Right atrium auricular region (tissue), 2 donors: ENCODE results near the gene RNF144A. TPM values are rescaled to one million over a fixed set of nuclear protein-coding genes. Genes with fewer than 3 reads are reported as not detected.

Experiments used
- DNase-seq: peaks from one replicate; pipeline ENCODE4 v3.0.0-alpha.2; 2019; ENCODE audit warnings: low spot score
- H3K27ac ChIP-seq, 2 donors: fragments of 200-600 bp; sonication (generic); 1 replicate in 1 of 2; 2 replicates in 1 of 2; pipeline ENCODE4 v1.5.1; 2016 to 2019
- H3K27me3 ChIP-seq, 2 donors: fragments of 200-600 bp; sonication (generic); one replicate each; pipeline versions ENCODE4 v1.5.1 to v1.6.0; 2017 to 2019
- H3K36me3 ChIP-seq: fragments of 200-600 bp; sonication (generic); one replicate; pipeline ENCODE4 v1.5.1; 2016
- H3K4me1 ChIP-seq, 2 donors: fragments of 200-600 bp; sonication (generic); one replicate each; pipeline versions ENCODE4 v1.5.1 to v1.6.0; 2017 to 2019
- H3K4me3 ChIP-seq, 2 donors: fragments of 200-600 bp; sonication (generic); 1 replicate in 1 of 2; 2 replicates in 1 of 2; pipeline ENCODE4 v1.5.1; 2017 to 2019; ENCODE audit warnings: mild to moderate bottlenecking in 1 of 2, moderate library complexity in 1 of 2
- H3K9me3 ChIP-seq, 2 donors: fragments of 200-600 bp; sonication (generic); one replicate each; pipeline ENCODE4 v1.5.1; 2019
- total RNA-seq, 2 donors: library from RNA; depleted of rRNA; stranded (reverse); fragments of >200 nt; gene quantifications; one replicate each; pipeline ENCODE4 v1.1.0, GENCODE V29; 2016
- TF ChIP-seq, protein P1 (sequence below), 2 donors: fragments of 200-600 bp; sonication (generic); IDR thresholded peaks; one replicate each; pipeline ENCODE4 v1.5.1; 2019; ENCODE audit warnings: antibody characterized with exemption in 2 of 2

RNF144A gene
- total RNA-seq, 2 donors from 2014 or later = 8.2 to 12.6 TPM

DNA sequence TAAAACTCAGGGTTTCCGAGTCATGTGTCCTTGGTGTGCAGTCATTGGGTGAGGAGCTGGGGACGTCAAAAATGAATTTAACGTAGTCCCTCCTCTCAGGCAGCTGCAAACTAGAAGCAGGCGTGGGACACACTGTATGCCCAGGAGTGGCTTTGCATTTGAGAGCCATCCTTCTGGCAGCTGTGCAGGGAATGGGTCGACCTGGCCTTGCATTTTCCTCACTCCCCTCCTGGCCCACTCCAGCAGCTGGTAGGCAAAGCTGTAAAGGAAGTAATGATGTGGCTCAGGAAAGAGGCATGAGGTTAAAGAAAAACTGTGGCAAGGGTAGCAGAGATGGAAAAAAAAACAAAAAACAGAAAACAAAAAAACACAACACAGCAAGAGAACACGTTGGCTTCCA lies 46.5 kb downstream of the RNF144A start:
- peaks cover 0 to 25% of the 10 kb centered on the region in 2 donors for H3K4me1 ChIP-seq
- TF ChIP-seq, protein P1, sequence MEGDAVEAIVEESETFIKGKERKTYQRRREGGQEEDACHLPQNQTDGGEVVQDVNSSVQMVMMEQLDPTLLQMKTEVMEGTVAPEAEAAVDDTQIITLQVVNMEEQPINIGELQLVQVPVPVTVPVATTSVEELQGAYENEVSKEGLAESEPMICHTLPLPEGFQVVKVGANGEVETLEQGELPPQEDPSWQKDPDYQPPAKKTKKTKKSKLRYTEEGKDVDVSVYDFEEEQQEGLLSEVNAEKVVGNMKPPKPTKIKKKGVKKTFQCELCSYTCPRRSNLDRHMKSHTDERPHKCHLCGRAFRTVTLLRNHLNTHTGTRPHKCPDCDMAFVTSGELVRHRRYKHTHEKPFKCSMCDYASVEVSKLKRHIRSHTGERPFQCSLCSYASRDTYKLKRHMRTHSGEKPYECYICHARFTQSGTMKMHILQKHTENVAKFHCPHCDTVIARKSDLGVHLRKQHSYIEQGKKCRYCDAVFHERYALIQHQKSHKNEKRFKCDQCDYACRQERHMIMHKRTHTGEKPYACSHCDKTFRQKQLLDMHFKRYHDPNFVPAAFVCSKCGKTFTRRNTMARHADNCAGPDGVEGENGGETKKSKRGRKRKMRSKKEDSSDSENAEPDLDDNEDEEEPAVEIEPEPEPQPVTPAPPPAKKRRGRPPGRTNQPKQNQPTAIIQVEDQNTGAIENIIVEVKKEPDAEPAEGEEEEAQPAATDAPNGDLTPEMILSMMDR (IDR thresholded peaks at IDR 0.05) = no peak

DNA sequence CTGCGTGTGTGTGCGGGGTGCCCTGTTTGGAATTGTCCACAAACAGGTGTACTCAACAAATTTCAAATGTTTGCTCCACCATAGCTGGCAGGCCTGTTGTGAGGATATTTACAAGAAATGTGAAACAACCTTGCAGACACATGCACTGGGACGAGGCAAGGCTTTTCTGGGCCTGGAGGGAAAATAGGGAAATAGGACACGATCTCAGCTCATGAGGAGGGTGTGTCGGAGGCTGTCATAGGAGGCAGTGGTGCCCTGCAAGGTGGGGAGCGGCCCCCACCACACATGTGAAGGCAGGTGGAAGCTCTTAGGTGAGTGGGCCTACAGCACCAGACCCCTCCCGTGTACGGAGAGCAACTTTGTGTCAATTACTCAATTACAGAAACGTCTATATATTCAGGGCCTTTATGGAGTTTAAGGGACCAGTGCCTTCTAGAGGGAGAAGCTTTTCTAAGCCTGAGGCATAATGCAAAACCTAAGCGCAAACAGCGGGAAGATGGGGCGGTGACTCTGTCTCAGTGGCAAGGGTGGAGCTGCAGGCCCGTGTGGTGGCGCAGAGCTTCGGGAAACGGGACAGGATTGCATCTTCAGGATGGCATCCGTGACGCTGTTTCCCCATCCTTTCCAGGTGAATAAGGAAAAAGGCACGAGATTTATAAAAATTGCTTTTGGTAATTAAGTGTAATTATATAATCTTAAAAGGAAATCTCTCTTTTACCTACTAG lies 48.0 kb downstream of the RNF144A start:
- H3K27me3 ChIP-seq = no peaks in the 10 kb centered on the region
- peaks cover 0 to 24% of the 10 kb centered on the region in 2 donors for H3K4me1 ChIP-seq
- no peaks in the 10 kb centered on the region for H3K36me3 ChIP-seq
- DNase-seq = peak; percentile 21
- H3K4me3 ChIP-seq = no peak overlapping the region
- H3K9me3 ChIP-seq = no peaks in the 10 kb centered on the region
- no peak overlapping the region for H3K27ac ChIP-seq
- TF ChIP-seq, protein P1 (IDR thresholded peaks at IDR 0.05) = no peak

More for the DNA sequence above, 46.5 kb downstream of the RNF144A start:
- no peak overlapping the region for H3K4me3 ChIP-seq
- H3K27ac ChIP-seq = no peak overlapping the region
- DNase-seq = peak; percentile 23
- H3K27me3 ChIP-seq = no peaks in the 10 kb centered on the region
- H3K9me3 ChIP-seq = no peaks in the 10 kb centered on the region
- no peaks in the 10 kb centered on the region for H3K36me3 ChIP-seq

DNA sequence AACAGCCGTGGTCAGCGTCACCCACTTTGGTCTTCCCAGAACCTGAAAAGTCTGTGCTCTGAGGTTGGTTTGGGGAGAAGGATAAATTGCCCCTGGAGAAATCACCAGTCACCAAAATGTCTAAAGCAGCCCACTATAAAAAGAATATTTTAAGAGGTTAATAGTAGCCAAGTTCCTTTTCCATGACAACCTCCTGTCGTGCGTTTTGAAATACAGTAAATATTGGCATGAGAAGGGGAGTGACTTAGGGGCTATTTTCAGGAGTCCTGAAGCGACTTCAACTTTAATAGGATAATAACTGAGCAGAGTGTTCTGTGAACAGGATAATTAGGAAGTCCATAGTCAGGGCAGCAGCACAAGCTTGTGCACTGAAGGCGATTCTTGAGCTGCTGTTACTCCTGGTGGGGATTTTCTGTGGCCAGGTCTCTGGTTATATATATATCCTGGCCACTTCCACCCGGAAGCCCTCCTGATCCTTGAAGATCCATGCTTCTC lies 49.3 kb downstream of the RNF144A start:
- TF ChIP-seq, protein P1 (IDR thresholded peaks at IDR 0.05) = no peak
- DNase-seq = peak; percentile 13

DNA sequence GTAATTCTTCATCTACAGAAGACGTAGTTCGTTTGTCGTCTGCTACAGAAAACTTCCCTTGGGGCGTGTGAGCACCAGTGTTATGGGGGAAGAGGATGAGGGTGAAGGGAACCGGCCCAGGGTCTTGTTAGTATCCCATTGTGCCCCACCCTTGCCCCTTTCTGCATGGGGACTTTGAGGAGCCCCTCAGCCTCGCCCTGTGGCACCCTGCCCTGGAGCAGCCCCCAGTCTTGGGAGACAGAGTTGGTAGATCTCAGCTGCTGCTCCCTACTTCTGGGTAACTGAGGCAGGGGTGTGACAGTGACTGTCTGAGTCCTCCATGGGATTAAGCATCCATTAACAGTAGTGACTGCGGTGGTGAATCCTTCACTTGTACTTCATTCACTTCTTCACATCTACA lies 50.1 kb downstream of the RNF144A start:
- DNase-seq = no peak
- Histone ChIP-seq H3K36me3 (no peaks in the 10 kb centered on the region), H3K4me1 (peaks cover 0 to 9% of the 10 kb centered on the region in 2 donors), H3K9me3 (no peaks in the 10 kb centered on the region), H3K27me3 (no peaks in the 10 kb centered on the region), H3K27ac (no peak overlapping the region), H3K4me3 (no peak overlapping the region)
- TF ChIP-seq, protein P1 (IDR thresholded peaks at IDR 0.05) = no peak

More for the DNA sequence above, 49.3 kb downstream of the RNF144A start:
- H3K4me3 ChIP-seq = no peak overlapping the region
- H3K27ac ChIP-seq = no peak overlapping the region
- H3K36me3 ChIP-seq = no peaks in the 10 kb centered on the region
- no peaks in the 10 kb centered on the region for H3K27me3 ChIP-seq
- H3K4me1 ChIP-seq = peaks cover 0 to 12% of the 10 kb centered on the region in 2 donors
- H3K9me3 ChIP-seq = no peaks in the 10 kb centered on the region

DNA sequence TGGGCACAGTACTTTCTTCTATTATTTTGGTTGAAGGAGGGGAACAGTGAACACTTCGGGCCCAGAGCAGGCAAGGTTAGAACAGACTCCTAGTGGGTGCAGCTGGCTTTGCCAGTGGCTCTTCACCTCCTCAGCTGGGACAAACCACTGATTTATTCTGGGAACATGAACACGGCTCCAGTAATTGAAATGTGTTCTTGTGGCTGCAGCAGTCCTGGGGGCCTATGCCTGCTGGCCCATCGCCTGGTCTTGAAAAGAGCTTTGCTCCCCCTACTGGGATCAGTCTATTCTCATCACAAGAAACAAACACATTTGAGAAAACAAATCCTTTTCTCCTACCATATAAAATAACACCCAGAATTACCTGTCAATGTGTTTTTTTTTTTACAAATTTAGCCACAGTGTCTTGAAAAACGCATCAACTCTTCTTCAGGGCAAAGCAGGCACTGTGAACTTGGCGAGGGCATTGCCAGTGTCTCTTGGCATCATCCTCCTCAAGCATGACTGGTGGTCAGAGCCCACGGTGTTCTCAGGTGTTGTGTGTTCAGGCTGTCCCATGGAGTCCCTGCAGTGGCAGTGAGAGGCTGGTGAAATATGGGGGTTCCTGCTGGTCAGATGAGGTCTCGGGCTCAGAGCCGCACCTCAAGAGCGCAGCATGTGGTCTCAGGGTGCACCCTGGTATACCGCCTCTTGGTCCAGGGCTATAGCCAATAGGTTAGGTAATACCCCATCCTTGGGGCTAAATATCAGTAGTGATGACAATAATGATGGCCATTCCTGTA lies 51.3 kb downstream of the RNF144A start:
- Histone ChIP-seq H3K9me3 (no peaks in the 10 kb centered on the region), H3K27me3 (no peaks in the 10 kb centered on the region), H3K4me3 (no peak overlapping the region), H3K36me3 (no peaks in the 10 kb centered on the region), H3K4me1 (peaks cover 0 to 9% of the 10 kb centered on the region in 2 donors), H3K27ac (no peak overlapping the region)
- DNase-seq = no peak
- TF ChIP-seq, protein P1 (IDR thresholded peaks at IDR 0.05) = peak in 1 of 2 donors; percentile 31
